NK-92 (cell line): ENCODE measurements around the gene FRMPD1.

Experiments
- DNase-seq: peaks from one replicate; lab custom pipeline; 2025; ENCODE audit not compliant: unreplicated experiment; lab: John Stamatoyannopoulos, UW

FRMPD1 gene

DNA sequence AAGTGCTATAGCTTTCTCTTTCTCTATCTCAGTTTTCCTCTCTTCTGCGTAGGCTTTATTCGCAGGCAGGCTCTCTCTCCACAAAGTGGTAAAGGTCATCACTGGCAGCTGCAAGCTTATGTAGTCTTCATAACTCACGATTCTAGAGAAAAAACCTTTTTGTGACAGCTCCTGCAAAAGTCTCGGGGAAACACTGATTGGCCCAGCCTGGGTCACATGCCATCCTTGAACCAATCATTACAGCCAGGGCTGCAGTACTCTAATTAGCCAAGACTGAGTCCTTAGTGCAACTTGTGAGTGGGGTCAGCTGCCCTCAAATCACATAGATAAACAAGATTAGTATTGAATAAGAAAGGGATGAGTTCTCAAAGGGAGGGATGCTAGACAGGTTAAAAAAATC is 18.3 kb upstream of the FRMPD1 start:
- DNase-seq = no peak

GRCh38 chr9:37635808-37636207 is 14.9 kb upstream of the FRMPD1 start:
- no peak for DNase-seq

- no peak for DNase-seq
These were observed 14.0 kb upstream of the FRMPD1 start for GRCh38 chr9:37636511-37637448.

DNA sequence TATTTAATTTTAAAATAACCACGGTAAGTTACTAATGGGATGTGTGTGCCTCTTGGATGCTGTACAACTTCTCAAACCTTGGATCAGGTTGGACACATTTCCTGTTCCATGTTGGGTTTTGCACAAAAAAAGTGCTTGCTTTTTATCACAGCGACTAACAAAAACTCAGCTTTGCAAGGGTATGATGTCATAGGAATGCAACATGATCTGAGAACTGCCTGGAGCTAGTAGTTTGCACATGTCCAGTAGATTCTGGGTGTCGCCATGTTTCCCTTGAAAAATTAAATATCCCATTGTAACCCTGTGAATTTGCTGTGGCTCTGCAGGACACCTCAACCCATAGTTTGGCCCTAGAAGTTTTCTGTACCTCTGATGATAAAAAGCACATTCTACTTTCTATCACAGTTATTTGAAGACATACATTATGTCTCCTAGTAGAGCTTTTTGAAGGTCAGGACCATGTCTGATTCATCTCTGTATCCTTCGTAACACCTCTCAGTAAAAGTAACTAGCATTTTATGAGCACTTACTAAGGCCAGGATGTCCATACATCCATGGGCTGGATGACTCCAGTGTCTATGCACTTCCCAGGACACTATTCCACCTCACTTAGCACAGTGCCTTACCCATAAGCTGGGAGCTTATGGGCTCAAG is 11.5 kb upstream of the FRMPD1 start:
- no peak for DNase-seq

GRCh38 chr9:37639841-37640240 is 10.9 kb upstream of the FRMPD1 start:
- DNase-seq = no peak

DNA sequence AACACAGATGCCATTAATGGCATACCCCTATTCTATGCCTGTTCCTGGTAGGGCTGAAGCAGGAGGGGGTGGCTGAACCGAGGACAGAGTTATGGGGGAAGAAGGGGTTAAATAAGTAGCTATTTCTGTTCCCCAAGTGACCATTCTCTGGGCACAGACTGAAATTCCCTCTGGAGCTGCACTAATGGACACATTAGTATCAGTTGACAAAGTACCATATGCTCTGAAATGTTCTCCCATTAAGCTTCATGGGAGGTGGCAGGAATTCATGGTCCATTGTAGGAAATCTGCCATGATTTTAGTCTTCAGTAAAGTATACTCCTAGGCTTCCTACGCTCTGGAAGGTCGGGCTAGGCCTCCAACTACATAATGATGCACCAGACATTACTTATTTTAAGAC is 10.5 kb upstream of the FRMPD1 start:
- DNase-seq = no peak

DNA sequence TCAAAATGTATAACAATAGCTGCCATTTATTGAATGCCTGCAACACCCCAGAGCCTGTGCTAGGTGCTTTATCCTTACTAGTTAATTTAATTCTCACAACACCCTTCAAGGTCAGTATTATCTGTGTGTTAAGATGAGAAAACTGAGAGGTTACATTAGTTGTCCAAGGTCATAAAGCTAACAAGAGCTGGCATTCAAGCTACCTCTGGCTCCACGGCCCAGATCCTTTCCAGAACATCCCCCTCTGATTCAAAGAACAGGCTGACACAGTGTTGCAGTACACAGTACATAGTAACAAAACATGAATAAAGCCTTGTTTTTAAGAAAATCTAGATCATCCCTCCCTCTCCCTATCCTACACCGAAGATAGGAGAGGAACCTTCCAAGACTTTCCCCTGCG is 9.4 kb upstream of the FRMPD1 start:
- no peak for DNase-seq

DNA sequence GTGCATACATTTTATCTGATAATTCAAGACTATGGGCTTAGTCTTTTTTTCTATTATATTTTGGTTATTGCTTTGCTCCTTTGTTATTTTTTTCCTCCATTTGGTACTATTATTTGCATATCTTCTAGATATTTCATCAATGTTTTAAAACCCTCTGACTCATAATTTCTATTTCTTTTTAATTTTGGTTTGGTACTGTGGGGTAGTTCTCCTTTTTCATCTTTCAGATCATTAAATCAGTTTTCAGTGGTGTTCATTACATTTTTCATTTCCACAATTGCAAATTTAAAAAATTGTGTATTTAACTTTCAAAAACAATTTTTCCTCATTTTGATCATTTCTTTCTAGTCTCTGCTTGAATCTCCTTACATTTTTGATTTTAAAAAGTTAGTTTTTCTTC is 7.5 kb upstream of the FRMPD1 start:
- DNase-seq = no peak

- no peak for DNase-seq
These were observed 4.7 kb upstream of the FRMPD1 start for GRCh38 chr9:37645903-37646506.

GRCh38 chr9:37650299-37650872 is 368 bp upstream of the FRMPD1 start:
- no peak for DNase-seq

GRCh38 chr9:37652261-37652660 is 1.5 kb downstream of the FRMPD1 start:
- DNase-seq = no peak

DNA sequence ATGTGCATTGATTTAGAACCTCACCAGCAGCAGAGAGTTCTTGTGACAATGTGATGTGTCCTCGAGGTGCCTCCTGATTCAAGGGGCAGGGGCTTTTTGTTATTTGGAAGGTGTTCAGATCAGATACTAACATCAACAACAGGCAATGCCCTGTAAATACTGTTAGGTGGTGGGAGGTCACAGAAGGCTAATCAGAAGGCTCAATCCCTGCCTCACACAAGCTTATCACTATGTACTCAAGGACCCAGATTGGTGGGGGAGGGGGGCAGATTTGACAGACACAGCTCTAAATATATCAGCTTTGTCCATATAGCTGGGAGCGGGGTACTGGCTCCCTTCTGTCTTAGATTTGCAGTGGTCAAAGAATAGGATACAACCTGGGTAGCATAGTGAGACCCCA is 2.6 kb downstream of the FRMPD1 start:
- DNase-seq = no peak

GRCh38 chr9:37656936-37657335 is 6.2 kb downstream of the FRMPD1 start:
- DNase-seq = no peak

DNA sequence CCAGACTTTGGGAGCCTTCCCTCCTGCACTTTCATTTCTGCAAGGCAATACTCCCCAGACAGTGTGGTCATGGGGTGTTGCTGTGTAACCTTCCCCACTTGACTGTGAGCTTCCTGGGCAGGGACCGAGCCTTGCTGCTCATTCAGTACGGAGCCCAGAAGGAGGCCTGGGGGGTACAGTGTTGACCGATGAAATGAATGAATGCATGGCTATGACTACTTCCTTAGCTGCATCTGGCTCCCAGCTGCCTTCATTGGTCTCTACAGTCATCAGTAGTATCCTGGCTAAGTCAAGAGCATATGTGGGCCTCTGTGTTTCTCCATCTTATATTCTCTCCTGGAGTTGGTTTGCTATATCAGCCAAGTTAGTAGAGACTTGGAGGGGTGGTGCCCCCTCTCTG is 9.9 kb downstream of the FRMPD1 start:
- no peak for DNase-seq

DNA sequence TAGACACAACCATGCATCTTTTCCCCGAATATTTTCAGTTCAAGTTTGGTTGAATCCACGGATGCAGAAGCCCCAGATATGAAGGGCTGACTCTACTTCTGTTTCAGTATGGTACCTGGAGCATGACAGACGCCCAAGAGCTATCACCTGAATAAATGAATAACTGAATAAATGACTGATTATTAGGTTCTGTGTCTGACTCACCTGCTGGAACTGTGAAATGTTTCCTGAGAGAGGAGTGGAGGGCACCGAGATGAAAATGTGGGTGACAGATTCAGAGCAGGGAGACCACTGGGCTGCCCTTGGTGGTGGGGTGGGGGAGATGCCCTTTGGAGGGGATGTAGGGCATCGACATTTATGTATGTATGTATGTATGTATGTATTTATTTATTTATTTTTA is 13.2 kb downstream of the FRMPD1 start:
- no peak for DNase-seq

DNA sequence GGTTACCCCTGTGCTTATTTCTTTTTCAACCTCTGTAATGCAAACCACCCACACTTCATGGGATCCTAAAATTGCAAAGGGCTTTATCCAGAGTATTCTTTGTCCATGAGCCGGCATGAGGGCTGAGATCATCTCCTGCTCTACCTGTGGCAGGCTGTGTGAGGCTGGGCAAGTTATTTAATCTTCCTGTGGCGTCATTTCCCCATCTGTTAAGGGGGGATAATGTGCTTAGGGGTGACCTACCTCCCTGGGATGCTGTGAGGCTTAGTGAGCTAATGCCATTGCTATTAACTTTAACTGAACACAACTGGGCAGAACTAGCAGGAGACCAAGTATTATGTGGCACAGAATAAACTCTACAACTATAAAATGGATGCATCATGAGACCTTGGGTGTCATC is 17.0 kb downstream of the FRMPD1 start:
- DNase-seq = no peak

GRCh38 chr9:37668116-37668601 is 17.4 kb downstream of the FRMPD1 start:
- no peak for DNase-seq

- DNase-seq = no peak
These were observed 18.5 kb downstream of the FRMPD1 start for GRCh38 chr9:37669232-37669631.

- no peak for DNase-seq
These were observed 24.9 kb downstream of the FRMPD1 start for GRCh38 chr9:37675661-37676060.

GRCh38 chr9:37676411-37676830 is 25.7 kb downstream of the FRMPD1 start:
- DNase-seq = no peak

DNA sequence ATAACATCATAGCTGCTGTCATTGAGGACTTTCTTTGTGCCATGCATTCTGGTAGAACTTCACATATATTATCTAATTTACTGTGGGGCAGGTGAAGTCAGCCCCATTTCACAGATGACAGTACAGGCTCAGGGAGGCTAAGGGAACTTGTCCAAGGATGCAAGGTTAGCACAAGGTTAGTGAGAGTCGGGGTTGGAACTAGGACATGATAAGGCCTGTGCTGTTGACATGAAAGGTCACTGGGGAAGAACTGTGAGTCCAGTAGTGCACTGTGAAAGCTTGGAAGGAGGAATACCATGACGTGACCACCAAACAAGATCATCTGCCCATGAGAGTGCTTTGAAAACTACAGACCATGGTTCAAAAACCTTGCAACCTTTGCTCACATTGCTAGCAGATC is 26.7 kb downstream of the FRMPD1 start:
- no peak for DNase-seq
